ENCODE data around the gene BICDL1.
"Not testable (repeated sequence)": the region's sequence is repeated elsewhere in the genome, so short reads cannot be mapped to it uniquely, and the experiment has no call there.

Gene BICDL1

GRCh38 chr12:120010661-120011230 is 21.7 kb downstream of the BICDL1 start:
- no peak for FAIRE-seq
- TF ChIP-seq POLR2AphosphoS5 (IDR thresholded peaks at IDR 0.05; ENCODE audit: low read depth, low read length) (no peak), POLR2A (IDR thresholded peaks at IDR 0.05; ENCODE audit: low read depth, low read length) (no peak), TAF1 (IDR thresholded peaks at IDR 0.05; ENCODE audit: borderline replicate concordance, low read depth, low read length) (no peak)

GRCh38 chr12:120012067-120012621 is 23.1 kb downstream of the BICDL1 start:
- DNase-seq (ENCODE audit: insufficient read length): peak; percentile 33
- TF ChIP-seq POLR2A (IDR thresholded peaks at IDR 0.05; ENCODE audit: low read depth, low read length): no peak
- TF ChIP-seq POLR2AphosphoS5 (IDR thresholded peaks at IDR 0.05; ENCODE audit: low read depth, low read length): no peak
- TF ChIP-seq TAF1 (IDR thresholded peaks at IDR 0.05; ENCODE audit: borderline replicate concordance, low read depth, low read length): no peak
- peak; percentile 86 for FAIRE-seq

More at GRCh38 chr12:120010661-120011230, 21.7 kb downstream of the BICDL1 start:
- DNase-seq (ENCODE audit: insufficient read length): no peak

- DNase-seq (ENCODE audit: insufficient read length): no peak
- FAIRE-seq: peak; percentile 80
- TF ChIP-seq POLR2A (IDR thresholded peaks at IDR 0.05; ENCODE audit: low read depth, low read length) (no peak), TAF1 (IDR thresholded peaks at IDR 0.05; ENCODE audit: borderline replicate concordance, low read depth, low read length) (no peak), POLR2AphosphoS5 (IDR thresholded peaks at IDR 0.05; ENCODE audit: low read depth, low read length) (no peak)
These were observed 24.8 kb downstream of the BICDL1 start for GRCh38 chr12:120013659-120014380.

GRCh38 chr12:120014381-120014735 is 25.3 kb downstream of the BICDL1 start:
- DNase-seq (ENCODE audit: insufficient read length); FAIRE-seq: not testable (repeated sequence)

GRCh38 chr12:120015313-120015712 is 26.3 kb downstream of the BICDL1 start:
- FAIRE-seq: peak; percentile 5

GRCh38 chr12:120016199-120016598 is 27.2 kb downstream of the BICDL1 start:
- not testable (repeated sequence) for DNase-seq (ENCODE audit: insufficient read length); FAIRE-seq

More at GRCh38 chr12:120015313-120015712, 26.3 kb downstream of the BICDL1 start:
- TF ChIP-seq TAF1 (IDR thresholded peaks at IDR 0.05; ENCODE audit: borderline replicate concordance, low read depth, low read length) (no peak), POLR2A (IDR thresholded peaks at IDR 0.05; ENCODE audit: low read depth, low read length) (no peak), POLR2AphosphoS5 (IDR thresholded peaks at IDR 0.05; ENCODE audit: low read depth, low read length) (no peak)
- no peak for DNase-seq (ENCODE audit: insufficient read length)

- TF ChIP-seq TAF1 (IDR thresholded peaks at IDR 0.05; ENCODE audit: borderline replicate concordance, low read depth, low read length) (no peak), POLR2AphosphoS5 (IDR thresholded peaks at IDR 0.05; ENCODE audit: low read depth, low read length) (no peak), POLR2A (IDR thresholded peaks at IDR 0.05; ENCODE audit: low read depth, low read length) (no peak)
- FAIRE-seq (no peak), DNase-seq (ENCODE audit: insufficient read length) (no peak)
These were observed 30.2 kb downstream of the BICDL1 start for GRCh38 chr12:120019197-120019596.

GRCh38 chr12:120019938-120020337 is 30.9 kb downstream of the BICDL1 start:
- TF ChIP-seq POLR2AphosphoS5 (IDR thresholded peaks at IDR 0.05; ENCODE audit: low read depth, low read length): no peak
- TF ChIP-seq POLR2A (IDR thresholded peaks at IDR 0.05; ENCODE audit: low read depth, low read length): no peak
- TF ChIP-seq TAF1 (IDR thresholded peaks at IDR 0.05; ENCODE audit: borderline replicate concordance, low read depth, low read length): no peak
- DNase-seq (ENCODE audit: insufficient read length) (no peak), FAIRE-seq (no peak)

GRCh38 chr12:120024193-120024592 is 35.2 kb downstream of the BICDL1 start:
- no peak for TF ChIP-seq POLR2A (IDR thresholded peaks at IDR 0.05; ENCODE audit: low read depth, low read length)
- TF ChIP-seq POLR2AphosphoS5 (IDR thresholded peaks at IDR 0.05; ENCODE audit: low read depth, low read length): no peak
- no peak for TF ChIP-seq TAF1 (IDR thresholded peaks at IDR 0.05; ENCODE audit: borderline replicate concordance, low read depth, low read length)
- FAIRE-seq (no peak), DNase-seq (ENCODE audit: insufficient read length) (no peak)

- no peak for TF ChIP-seq POLR2A (IDR thresholded peaks at IDR 0.05; ENCODE audit: low read depth, low read length)
- TF ChIP-seq TAF1 (IDR thresholded peaks at IDR 0.05; ENCODE audit: borderline replicate concordance, low read depth, low read length): no peak
- TF ChIP-seq POLR2AphosphoS5 (IDR thresholded peaks at IDR 0.05; ENCODE audit: low read depth, low read length): no peak
- FAIRE-seq (no peak), DNase-seq (ENCODE audit: insufficient read length) (no peak)
These were observed 36.6 kb downstream of the BICDL1 start for GRCh38 chr12:120025640-120026039.

- TF ChIP-seq POLR2AphosphoS5 (IDR thresholded peaks at IDR 0.05; ENCODE audit: low read depth, low read length) (no peak), TAF1 (IDR thresholded peaks at IDR 0.05; ENCODE audit: borderline replicate concordance, low read depth, low read length) (no peak), POLR2A (IDR thresholded peaks at IDR 0.05; ENCODE audit: low read depth, low read length) (no peak)
- no peak for DNase-seq (ENCODE audit: insufficient read length)
- no peak for FAIRE-seq
These were observed 43.2 kb downstream of the BICDL1 start for GRCh38 chr12:120032242-120032641.

GRCh38 chr12:120037851-120038250 is 48.8 kb downstream of the BICDL1 start:
- DNase-seq (ENCODE audit: insufficient read length): no peak
- TF ChIP-seq POLR2A (IDR thresholded peaks at IDR 0.05; ENCODE audit: low read depth, low read length): no peak
- TF ChIP-seq TAF1 (IDR thresholded peaks at IDR 0.05; ENCODE audit: borderline replicate concordance, low read depth, low read length): no peak
- no peak for TF ChIP-seq POLR2AphosphoS5 (IDR thresholded peaks at IDR 0.05; ENCODE audit: low read depth, low read length)
- FAIRE-seq: no peak
